GM21515 (cell line): ENCODE data around the gene KCNV2.
A peak's percentile ranks its signal among the peaks of the same experiment; 100 is the strongest.

Source experiments
- ATAC-seq: cut with Tn5 transposase; IDR thresholded peaks from one replicate; pipeline ENCODE4 v1.9.1; 2021; ENCODE audit not compliant: unreplicated experiment

KCNV2 gene

DNA sequence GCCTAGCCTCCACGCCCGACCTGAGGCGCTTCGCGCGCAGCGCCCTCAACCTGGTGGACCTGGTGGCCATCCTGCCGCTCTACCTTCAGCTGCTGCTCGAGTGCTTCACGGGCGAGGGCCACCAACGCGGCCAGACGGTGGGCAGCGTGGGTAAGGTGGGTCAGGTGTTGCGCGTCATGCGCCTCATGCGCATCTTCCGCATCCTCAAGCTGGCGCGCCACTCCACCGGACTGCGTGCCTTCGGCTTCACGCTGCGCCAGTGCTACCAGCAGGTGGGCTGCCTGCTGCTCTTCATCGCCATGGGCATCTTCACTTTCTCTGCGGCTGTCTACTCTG is 1.4 kb downstream of the KCNV2 start:
- no peak for ATAC-seq

DNA sequence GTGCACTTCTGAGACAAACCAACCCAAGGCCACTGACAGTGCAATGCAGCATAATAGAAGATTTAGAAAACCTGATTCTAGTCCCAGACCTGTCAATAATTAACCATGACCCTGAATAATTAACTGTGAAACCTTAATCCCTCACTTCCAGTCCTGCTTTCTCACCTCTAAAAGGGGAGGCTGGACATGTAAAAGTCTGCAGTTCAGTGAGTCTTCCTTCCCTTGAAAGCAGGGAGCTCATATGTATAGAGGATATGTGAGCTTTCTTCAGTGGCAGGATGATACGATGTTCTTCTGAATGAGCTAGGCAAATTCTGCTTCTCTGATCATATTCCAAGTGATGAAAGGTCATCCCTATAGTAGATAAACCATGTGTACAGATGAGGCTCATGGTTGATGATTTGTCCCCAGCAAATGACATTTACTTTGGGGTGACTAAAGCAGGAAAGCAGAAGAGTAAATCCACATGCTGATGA is 2.9 kb downstream of the KCNV2 start:
- ATAC-seq = no peak

DNA sequence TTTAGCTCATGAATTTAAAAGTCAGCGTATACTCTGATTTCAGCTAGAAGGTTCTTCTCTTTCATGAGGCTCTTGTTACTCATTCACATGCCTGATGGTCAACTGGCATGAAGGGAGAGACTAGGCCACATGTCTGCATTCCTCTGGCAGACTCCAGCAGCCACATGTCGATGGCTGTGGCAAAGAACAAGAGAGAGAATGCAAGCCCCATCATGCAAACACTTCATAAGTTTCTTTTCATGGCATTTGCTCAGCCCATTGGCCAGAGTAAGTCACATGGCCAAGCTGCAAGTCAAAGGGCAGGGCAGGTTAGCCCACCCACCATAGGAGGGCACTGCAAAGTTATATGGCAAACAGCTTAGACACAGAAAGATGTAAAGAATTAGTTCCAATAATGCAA is 5.4 kb downstream of the KCNV2 start:
- no peak for ATAC-seq

DNA sequence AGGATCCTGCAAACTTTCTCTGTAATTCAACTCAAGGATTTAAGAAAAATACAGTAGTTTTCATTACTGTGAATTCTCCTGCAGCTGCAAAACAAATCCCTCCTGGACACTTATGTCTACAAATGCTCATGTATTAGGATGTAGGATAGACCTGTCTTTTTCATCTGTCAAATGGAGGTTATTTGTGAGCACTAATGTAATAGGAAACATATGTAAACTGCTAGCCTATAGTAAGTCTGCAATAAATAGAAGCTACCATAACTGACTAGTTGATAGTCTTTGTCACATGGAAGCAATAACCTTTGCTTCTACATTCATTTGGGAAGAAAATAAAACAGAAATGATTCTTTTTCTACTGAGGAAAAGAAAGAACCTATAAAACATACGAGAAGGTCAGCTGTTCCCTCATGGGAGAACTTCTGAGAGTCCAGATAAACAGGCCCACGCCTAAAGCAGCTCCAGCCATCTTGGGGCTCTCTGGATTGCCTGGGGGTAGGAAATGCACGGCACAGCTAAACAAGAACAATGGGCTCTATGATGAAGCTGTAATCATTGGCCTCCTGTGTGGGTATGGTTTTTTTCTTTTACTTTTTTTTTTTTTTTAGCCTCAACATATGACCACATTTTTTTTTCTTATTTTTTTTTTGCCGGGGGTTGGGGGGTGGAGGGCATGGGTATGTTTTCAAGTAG is 6.2 kb downstream of the KCNV2 start:
- no peak for ATAC-seq

DNA sequence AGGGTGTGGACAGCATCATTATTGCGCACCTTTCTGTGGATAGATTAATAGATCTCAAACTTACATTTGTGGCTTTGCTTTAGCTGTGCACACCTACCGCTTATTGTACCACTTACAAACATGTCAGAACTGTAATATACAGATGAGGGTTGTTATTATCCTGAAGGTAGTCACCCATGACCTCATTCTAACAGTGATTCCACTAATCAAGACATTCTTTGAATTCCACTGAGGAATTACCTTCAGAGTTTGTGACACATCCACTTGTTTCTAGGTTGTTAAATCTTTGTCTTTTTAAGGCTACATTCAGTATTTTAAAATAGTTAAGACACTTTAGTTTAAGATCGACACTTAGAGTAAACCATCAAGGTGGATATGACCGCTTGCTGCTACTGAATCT is 7.8 kb downstream of the KCNV2 start:
- ATAC-seq = no peak

DNA sequence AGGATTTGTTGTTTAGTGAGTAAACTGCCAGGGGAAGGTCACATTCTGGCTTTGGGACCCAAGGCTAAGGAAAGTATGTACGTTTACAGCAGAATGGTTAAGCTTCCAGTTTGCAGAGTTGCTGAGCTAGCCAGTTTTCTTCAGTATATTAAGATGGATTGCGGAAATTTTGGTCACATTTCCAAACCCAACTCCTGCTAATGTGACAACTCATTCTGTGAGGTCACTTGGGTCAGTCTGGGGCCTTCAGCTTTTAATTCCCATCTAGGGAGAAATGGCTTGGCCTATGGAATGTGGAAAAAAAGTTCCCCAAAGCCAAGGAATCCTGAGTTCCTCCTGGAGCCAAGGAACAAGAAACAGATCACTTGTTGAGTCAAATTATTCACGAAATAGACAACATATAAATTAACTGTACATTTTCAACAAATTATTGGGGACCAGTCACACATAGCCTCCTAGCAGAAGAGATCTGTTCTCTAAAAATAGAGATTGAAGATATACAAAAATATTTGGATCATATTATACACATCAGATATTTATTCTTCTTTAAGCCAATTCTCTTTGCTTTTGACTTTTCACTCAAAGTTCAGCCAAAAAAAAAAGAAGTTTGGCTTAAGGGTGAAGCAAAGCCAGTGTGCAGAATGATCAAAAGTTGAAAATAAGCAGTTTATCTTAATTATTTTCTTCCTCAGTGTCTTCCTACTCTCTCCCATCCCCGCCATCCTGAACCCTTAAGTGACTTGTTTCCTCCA is 8.8 kb downstream of the KCNV2 start:
- ATAC-seq = no peak

DNA sequence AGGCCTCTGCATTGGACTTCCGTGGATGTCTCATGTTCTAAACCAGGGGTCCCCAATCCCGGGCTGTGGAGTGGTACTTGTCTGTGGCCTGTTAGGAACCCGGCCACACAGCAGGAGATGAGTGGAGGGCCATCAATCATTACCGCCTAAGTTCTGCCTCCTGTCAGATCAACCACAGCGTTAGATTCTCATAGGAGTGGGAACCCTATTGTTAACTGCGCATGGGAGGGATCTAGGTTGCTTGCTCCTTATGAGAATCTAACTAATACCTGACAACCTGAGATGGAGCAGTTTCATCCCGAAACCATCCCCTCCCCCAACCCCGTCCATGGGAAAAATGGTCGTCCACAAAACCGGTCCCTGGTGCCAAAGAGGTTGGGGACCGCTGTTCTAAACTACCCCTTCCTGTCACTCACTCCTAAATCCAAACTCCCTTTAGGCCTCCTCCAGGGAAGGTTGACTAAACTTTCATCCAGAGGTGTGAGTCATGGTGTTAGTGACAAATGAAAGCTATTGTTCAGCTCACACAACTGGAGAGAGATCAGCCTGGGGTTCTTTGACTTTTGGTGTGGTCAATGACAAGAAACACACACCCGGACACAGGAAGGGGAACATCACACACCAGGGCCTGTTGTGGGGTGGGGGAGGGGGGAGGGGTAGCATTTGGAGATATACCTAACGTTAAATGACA is 9.5 kb downstream of the KCNV2 start:
- ATAC-seq = no peak

DNA sequence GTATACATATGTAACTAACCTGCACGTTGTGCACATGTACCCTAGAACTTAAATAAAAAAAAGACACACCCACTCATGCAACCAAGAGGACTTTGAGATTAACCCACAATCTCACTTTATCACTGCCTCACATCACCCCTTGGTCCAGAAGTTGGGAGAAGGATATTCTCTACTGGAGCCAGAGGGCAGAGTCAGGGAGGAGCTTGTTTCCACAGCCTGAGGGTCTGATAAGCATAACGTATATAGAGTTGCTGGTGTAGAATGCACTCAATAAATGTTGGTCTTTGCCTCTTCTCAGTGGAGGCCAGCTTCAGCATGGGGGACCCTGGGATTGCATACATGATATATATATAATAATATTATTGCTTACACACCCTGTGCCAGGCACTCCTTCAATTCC is 10.1 kb downstream of the KCNV2 start:
- ATAC-seq = no peak

DNA sequence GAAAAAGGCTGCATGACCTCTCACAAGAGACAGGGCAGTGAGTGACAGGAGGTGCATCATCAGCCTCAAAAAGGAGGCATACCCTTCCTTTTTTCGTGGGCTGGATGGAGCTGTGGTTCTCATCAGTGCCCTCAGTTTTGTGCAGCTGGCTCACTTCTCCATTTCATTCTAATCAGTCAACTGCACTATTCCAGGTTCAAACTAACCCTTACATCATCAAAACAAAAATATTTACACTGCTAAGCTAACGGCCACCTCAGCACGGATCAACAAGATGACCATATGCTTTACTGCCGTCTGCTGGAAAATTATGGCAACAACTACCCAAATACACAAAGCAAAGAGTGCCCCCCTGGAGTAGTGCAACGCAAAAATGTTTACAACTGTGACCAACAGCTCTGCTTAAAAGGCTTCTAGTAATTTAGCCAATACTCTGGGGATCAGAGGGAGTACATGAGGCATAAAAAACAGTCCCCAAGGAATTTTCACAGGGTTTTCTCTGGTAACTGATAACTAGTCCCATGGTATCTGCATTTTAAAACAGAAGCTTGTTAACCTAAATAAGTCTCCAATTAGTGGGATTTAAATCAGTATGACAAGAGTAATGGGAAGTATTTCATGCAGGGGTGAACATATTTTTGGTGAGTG is 10.8 kb downstream of the KCNV2 start:
- ATAC-seq = peak; percentile 79

DNA sequence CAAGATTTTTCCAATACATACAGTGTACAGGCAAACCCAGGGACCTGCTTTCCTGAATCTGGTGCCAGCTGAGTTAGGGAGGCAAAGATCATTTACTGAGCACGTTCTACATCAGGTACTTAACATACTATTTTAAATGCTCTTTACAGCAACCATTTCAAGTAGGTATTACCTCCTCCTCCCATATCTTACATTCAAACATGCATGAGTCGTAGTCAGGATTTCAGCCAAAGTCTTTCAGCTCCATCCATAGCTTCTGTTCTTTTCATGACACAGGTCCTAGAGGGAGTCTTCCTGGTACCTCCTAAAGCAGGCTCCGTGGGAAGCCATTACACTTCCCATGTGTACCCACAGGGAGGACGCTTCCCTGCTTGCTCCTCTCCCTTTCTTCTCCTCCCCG is 11.7 kb downstream of the KCNV2 start:
- no peak for ATAC-seq

DNA sequence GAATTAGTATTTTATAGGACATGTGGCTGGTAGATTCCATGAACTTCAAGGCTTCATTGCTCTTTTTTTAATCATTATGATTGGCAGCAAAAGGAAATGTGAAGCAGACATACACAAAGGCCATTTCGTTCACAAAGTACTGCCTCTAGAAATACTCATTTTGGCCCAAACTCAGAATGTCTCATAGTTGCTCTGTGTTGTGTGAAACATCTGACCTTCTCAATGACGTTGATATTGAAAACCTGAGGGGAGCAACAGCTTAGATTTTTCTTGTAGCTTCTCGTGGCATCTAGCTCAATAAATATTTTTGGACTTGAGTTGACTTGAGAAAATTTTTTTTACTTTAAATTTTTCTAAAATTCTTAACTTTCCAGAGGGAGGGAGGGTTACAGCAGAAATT is 12.4 kb downstream of the KCNV2 start:
- no peak for ATAC-seq

DNA sequence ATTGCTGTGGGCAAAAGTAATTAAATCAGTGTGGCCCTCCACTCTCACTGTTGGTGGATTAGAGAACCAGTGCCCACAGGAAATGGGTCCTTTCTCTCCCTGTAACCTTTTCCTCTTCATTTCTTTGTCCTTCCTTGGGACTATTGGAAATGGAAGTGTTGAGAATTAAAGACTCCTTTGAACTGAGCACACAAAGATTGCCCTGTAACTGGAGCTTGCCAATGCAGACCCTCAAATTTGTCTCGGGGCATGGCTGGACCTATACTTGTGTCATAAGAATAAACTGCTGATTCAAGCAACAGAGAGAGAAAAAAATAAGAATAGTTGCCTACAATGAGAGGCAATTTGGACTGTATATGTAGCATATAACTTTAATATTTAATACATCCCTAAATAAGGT is 13.7 kb downstream of the KCNV2 start:
- no peak for ATAC-seq

DNA sequence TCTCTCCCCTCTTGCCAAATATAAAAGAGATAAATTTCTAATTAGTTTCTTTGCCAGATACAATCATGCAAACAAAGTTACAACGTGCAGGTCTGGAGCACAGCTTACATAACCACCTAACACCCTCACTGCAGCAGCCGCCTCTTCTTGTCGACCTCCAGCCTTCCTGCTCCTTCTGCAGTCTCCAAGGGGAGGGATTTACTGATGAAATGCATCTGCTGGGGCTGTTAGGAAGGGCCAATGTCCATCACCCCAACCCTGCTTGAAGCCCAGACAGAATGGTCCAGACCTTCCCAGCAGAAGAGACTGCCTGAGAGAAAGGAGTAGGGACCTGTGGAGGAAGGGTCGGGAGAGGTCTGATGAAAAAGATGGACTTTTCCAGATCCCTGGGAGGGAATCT is 15.2 kb downstream of the KCNV2 start:
- ATAC-seq = no peak

DNA sequence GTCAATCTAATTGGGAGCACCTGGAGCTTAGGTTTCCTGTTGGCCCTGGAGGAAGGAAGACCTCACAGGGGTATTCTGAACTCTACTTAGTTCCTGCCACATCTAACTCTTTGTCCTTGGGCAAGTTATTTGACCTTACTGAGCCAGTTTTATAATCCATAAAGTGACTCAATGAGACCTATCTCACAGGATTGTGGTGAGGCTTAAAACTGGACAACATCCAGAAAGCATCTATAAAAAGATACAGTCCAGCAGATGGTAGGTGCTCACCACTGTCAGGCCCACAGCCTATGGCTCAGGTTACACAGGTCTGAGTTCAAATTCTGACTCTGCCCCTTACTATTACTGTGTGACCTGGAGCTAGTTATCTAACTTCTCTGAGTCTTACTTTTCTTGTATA is 23.3 kb downstream of the KCNV2 start:
- no peak for ATAC-seq

DNA sequence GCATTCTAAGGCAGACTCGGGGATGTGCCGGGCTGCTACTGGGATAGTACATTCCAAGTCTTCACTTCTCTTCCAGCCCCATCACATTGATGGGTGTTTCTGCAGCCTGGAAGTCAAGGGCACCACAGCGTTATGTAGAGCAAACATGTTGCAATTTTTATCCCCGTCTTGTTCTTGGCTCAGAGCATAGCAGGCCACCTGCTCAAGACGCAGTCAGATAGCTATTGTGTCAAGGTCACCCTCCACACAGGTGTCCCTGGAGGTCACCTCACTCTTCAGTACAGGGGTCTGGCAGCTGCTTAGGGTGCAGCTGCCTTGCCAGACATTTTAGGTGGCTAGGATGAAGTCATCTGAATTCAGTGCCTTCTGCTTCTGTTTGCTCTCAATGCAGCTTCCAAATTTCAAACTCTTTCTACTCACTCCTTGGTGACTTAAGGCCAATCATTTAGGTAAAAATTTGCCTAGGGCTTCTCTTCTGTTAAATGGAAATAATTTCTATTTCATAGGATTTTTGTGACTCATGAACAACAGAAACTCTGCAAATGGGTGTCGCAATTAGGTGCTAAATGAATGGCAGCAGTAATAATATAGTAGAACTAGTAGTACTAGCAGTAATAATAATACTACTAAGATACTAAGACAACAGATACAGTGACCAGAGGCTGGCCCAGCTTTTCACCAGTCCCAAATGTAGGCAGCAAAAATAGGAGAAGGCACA is 24.3 kb downstream of the KCNV2 start:
- no peak for ATAC-seq

DNA sequence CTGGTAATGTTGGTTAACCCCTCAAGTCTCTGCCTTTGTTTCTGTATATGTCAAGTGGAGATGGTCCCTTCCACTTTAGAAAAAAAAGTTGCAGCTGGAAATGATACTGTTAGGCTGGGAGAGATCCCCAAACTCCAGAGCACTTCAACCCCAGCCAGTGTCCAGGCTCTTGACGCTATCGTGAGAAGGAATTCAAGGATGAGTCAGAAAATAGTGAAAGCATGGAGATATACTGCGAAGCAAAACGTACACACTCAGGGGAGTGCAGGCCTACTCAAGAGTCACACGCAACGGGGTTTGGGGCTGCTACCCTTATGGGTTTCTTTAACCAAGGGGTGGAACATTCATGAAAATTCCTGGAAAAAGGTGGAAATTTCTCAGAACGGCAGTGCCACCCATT is 24.9 kb downstream of the KCNV2 start:
- ATAC-seq = no peak

DNA sequence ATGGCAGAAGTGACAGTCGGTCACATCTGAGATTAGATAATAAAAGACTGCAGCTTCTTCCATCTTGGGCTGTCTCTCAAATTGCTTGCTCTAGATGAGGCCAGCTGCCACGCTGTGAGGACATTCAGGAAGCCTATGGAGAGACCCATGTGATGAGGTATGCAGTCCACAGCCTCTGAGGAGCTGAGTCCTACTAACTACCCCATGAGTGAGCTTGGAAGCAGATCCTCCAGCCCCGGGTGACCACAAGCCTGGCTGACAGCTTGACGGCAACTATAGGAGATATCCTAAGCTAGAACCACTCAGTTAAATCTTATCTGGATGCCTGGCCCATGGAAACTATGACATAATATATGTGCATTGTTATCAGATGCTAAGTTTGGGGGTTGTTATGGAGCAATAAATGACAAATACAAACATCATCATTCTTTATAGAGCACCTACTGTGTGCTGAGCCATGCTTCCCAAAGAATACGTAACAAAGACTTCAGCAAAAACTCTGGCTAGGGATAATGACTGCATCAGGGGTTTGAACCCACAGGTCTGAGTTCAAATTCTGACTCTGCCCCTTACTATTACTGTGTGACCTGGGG is 26.7 kb downstream of the KCNV2 start:
- ATAC-seq = no peak

DNA sequence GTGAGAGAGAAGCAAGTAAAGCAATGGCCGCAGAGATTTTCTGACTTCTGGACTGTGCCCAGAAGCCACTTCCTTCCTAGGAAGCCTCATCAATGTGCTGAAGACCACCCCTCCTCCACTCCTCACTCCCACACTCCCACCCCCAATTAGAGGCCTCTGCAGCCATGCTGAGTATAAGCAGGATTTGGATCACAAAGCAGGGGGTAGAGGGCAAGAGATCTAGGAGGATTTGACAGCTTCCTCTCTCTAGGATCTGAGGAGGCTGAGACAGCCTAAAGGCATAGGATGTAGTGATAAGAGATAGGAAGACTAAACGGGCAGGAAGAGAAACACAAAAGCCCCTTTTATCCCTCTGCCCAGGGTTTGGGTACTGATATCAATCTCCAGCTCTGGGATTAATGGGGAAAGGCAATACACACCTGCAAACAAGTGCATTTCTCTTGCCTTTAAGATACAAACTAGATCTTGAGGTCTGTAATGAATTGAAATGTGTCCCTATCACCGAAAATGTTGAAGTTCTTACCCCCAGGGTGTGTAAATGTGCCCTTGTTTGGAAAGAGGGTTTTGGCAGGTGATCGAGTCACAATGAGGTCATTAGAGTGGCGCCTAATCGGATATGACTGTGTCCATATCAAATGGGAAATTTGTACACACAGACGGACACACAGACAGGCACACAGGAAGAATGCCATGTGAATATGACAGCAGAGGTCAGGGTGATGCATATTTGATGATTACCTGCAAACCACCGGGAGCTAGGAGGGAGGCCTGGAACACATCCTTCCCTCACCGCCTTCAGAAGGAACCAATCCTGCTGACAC is 28.5 kb downstream of the KCNV2 start:
- no peak for ATAC-seq

DNA sequence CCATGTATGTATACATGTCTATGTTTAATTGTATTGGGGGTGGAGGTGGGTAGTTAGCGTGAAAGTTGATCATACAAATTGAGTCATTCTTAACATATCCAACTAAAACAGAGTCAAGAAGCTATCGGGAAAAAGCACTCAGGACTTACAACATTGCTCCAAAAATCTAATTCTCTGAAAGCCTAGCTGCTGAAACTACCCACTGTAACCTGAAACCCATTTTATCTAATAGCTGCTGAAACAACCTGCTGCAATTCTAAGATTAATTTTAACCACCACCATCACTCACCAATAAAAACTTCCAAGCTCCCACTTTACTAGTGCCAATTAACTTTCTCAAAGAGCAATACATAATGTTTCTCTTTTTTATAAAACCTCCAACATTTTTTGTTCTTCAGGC is 32.2 kb downstream of the KCNV2 start:
- no peak for ATAC-seq

DNA sequence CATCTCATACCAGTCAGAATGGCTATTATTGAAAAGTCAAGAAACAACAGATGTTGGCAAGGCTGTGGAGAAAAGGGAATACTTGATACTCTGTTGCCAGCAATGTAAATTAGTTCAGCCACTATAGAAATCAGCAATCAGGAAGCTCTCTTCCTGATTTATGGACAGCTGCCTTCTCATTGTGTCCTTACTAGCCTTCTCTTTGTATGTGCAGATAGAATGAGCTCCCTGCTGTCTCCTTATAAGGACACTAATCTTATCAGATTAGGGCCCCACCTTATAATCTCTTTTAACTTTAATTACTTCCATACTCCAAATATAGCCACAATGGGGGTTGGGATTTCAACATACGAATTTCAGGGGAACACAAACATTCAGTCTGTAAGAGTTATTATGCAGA is 38.0 kb downstream of the KCNV2 start:
- no peak for ATAC-seq
